D721Med (cell line): ENCODE results near the gene TMPRSS9.
"Not testable (repeated sequence)": the region's sequence is repeated elsewhere in the genome, so short reads cannot be mapped to it uniquely, and the experiment has no call there.

Experiments
- DNase-seq: peaks from one replicate; pipeline ENCODE4 v3.0.0; 2011; ENCODE audit warnings: low spot score; ENCODE audit not compliant: insufficient read length
- FAIRE-seq: peaks from 2 replicates; lab custom pipeline; 2011; peaks lifted over from hg19 to GRCh38; lab: Jason Lieb, UNC
- CTCF ChIP-seq: IDR thresholded peaks from 2 replicates; pipeline ENCODE4 v1.5.1; 2012; ENCODE audit warnings: mild to moderate bottlenecking, control low read depth; ENCODE audit not compliant: insufficient read depth; ENCODE audit errors: missing control alignments

The TMPRSS9 gene

GRCh38 chr19:2342656-2343288 is 17.3 kb upstream of the TMPRSS9 start:
- no peak for TF ChIP-seq CTCF
- no peak for FAIRE-seq
- DNase-seq = no peak

- FAIRE-seq (no peak), DNase-seq (no peak)
- TF ChIP-seq CTCF = no peak
Measured at GRCh38 chr19:2343289-2343982, 16.6 kb upstream of the TMPRSS9 start.

- FAIRE-seq = no peak
- no peak for DNase-seq
- TF ChIP-seq CTCF = no peak
Measured at GRCh38 chr19:2344381-2344870, 15.6 kb upstream of the TMPRSS9 start.

- no peak for TF ChIP-seq CTCF
- FAIRE-seq (no peak), DNase-seq (no peak)
Measured at GRCh38 chr19:2345076-2345475, 15.0 kb upstream of the TMPRSS9 start.

- DNase-seq (no peak), FAIRE-seq (no peak)
Measured at GRCh38 chr19:2345794-2346663, 14.0 kb upstream of the TMPRSS9 start.

GRCh38 chr19:2349818-2350217 is 10.2 kb upstream of the TMPRSS9 start:
- not testable (repeated sequence) for FAIRE-seq, DNase-seq

More at GRCh38 chr19:2345794-2346663, 14.0 kb upstream of the TMPRSS9 start:
- no peak for TF ChIP-seq CTCF

GRCh38 chr19:2350656-2351055 is 9.4 kb upstream of the TMPRSS9 start:
- DNase-seq (no peak), FAIRE-seq (no peak)
- no peak for TF ChIP-seq CTCF
